Duodenal mucosa (tissue), 2 donors: ENCODE results near the gene POLD4.

Experiments
- H3K27ac ChIP-seq: one replicate; pipeline ENCODE4 v1.7.0; 2013; ENCODE audit warnings: low read depth, low read length
- H3K27me3 ChIP-seq, 2 donors: one replicate each; pipeline ENCODE4 v1.7.0; 2013; ENCODE audit warnings: low read length in 2 of 2, control low read depth in 1 of 2; ENCODE audit not compliant: insufficient read depth in 2 of 2, control insufficient read depth in 1 of 2
- H3K36me3 ChIP-seq, 2 donors: one replicate each; pipeline ENCODE4 v1.7.0; 2013; ENCODE audit warnings: low read length in 2 of 2, control low read depth in 1 of 2; ENCODE audit not compliant: insufficient read depth in 2 of 2, control insufficient read depth in 1 of 2
- H3K4me1 ChIP-seq, 2 donors: one replicate each; pipeline ENCODE4 v1.7.0; 2013; ENCODE audit warnings: low read length in 2 of 2, control low read depth in 1 of 2; ENCODE audit not compliant: insufficient read depth in 2 of 2, control insufficient read depth in 1 of 2
- H3K4me3 ChIP-seq, 2 donors: one replicate each; pipeline ENCODE4 v1.7.0; 2013; ENCODE audit warnings: low read length in 2 of 2, low read depth in 1 of 2
- H3K9ac ChIP-seq, 2 donors: one replicate each; pipeline ENCODE4 v1.7.0; 2013; ENCODE audit warnings: low read length in 2 of 2, low read depth in 1 of 2
- H3K9me3 ChIP-seq, 2 donors: one replicate each; pipeline ENCODE4 v1.7.0; 2013; ENCODE audit warnings: low read length in 2 of 2, control low read depth in 1 of 2; ENCODE audit not compliant: control insufficient read depth in 1 of 2

POLD4 gene

GRCh38 chr11:67315325-67315909 is 37.9 kb downstream of the POLD4 start:
- Histone ChIP-seq H3K9ac (no peak overlapping the region), H3K9me3 (no peaks in the 10 kb centered on the region), H3K27ac (no peak overlapping the region), H3K27me3 (no peaks in the 10 kb centered on the region), H3K4me1 (peaks cover 16 to 26% of the 10 kb centered on the region in 2 donors), H3K4me3 (no peak overlapping the region), H3K36me3 (peaks cover 0 to 14% of the 10 kb centered on the region in 2 donors)

GRCh38 chr11:67314218-67314617 is 39.1 kb downstream of the POLD4 start:
- Histone ChIP-seq H3K9me3 (no peaks in the 10 kb centered on the region), H3K27me3 (no peaks in the 10 kb centered on the region), H3K27ac (no peak overlapping the region), H3K4me1 (peaks cover 16 to 21% of the 10 kb centered on the region in 2 donors), H3K9ac (no peak overlapping the region), H3K36me3 (peaks cover 7 to 24% of the 10 kb centered on the region in 2 donors), H3K4me3 (no peak overlapping the region)

- H3K27me3 ChIP-seq, result no peaks in the 10 kb centered on the region
- H3K36me3 ChIP-seq, result peaks cover 8 to 34% of the 10 kb centered on the region in 2 donors
- H3K4me3 ChIP-seq, result no peak overlapping the region
- no peaks in the 10 kb centered on the region for H3K9me3 ChIP-seq
- no peak overlapping the region for H3K9ac ChIP-seq
- peak overlapping the region; percentile 55 for H3K27ac ChIP-seq
- H3K4me1 ChIP-seq, result peaks cover 16 to 17% of the 10 kb centered on the region in 2 donors
Observed at GRCh38 chr11:67313125-67313890, 40.0 kb downstream of the POLD4 start.

GRCh38 chr11:67312187-67313021 is 40.9 kb downstream of the POLD4 start:
- H3K4me1 ChIP-seq, result peaks cover 13 to 15% of the 10 kb centered on the region in 2 donors
- no peak overlapping the region for H3K4me3 ChIP-seq
- no peak overlapping the region for H3K9ac ChIP-seq
- peak overlapping the region; percentile 55 for H3K27ac ChIP-seq
- H3K36me3 ChIP-seq, result peaks cover 12 to 43% of the 10 kb centered on the region in 2 donors
- H3K9me3 ChIP-seq, result no peaks in the 10 kb centered on the region
- no peaks in the 10 kb centered on the region for H3K27me3 ChIP-seq

- peaks cover 17 to 50% of the 10 kb centered on the region in 2 donors for H3K36me3 ChIP-seq
- H3K4me1 ChIP-seq, result peaks cover 13 to 15% of the 10 kb centered on the region in 2 donors
- H3K27ac ChIP-seq, result no peak overlapping the region
- H3K27me3 ChIP-seq, result no peaks in the 10 kb centered on the region
- no peak overlapping the region for H3K4me3 ChIP-seq
- no peaks in the 10 kb centered on the region for H3K9me3 ChIP-seq
- H3K9ac ChIP-seq, result no peak overlapping the region
Observed at GRCh38 chr11:67311556-67312082, 41.7 kb downstream of the POLD4 start.

GRCh38 chr11:67311051-67311555 is 42.2 kb downstream of the POLD4 start:
- Histone ChIP-seq H3K36me3 (peaks cover 17 to 52% of the 10 kb centered on the region in 2 donors), H3K27me3 (no peaks in the 10 kb centered on the region), H3K9ac (no peak overlapping the region)

GRCh38 chr11:67310246-67311050 is 42.9 kb downstream of the POLD4 start:
- peaks cover 17 to 52% of the 10 kb centered on the region in 2 donors for H3K36me3 ChIP-seq
- no peak overlapping the region for H3K27ac ChIP-seq
- H3K4me1 ChIP-seq, result peaks cover 13 to 15% of the 10 kb centered on the region in 2 donors
- H3K9ac ChIP-seq, result no peak overlapping the region
- H3K4me3 ChIP-seq, result no peak overlapping the region
- no peaks in the 10 kb centered on the region for H3K9me3 ChIP-seq
- no peaks in the 10 kb centered on the region for H3K27me3 ChIP-seq

More at GRCh38 chr11:67311051-67311555, 42.2 kb downstream of the POLD4 start:
- Histone ChIP-seq H3K4me3 (no peak overlapping the region), H3K4me1 (peaks cover 13 to 15% of the 10 kb centered on the region in 2 donors), H3K27ac (no peak overlapping the region), H3K9me3 (no peaks in the 10 kb centered on the region)

GRCh38 chr11:67309661-67310061 is 43.7 kb downstream of the POLD4 start:
- H3K36me3 ChIP-seq, result peaks cover 17 to 52% of the 10 kb centered on the region in 2 donors
- no peaks in the 10 kb centered on the region for H3K9me3 ChIP-seq
- H3K27me3 ChIP-seq, result no peaks in the 10 kb centered on the region
- no peak overlapping the region for H3K27ac ChIP-seq
- no peak overlapping the region for H3K4me3 ChIP-seq
- H3K9ac ChIP-seq, result no peak overlapping the region
- H3K4me1 ChIP-seq, result peaks cover 16 to 19% of the 10 kb centered on the region in 2 donors

GRCh38 chr11:67309166-67309565 is 44.2 kb downstream of the POLD4 start:
- Histone ChIP-seq H3K27ac (no peak overlapping the region), H3K9me3 (no peaks in the 10 kb centered on the region), H3K4me1 (peaks cover 21 to 24% of the 10 kb centered on the region in 2 donors), H3K9ac (no peak overlapping the region), H3K4me3 (no peak overlapping the region), H3K27me3 (no peaks in the 10 kb centered on the region), H3K36me3 (peaks cover 17 to 52% of the 10 kb centered on the region in 2 donors)
